GM21381 (cell line): ENCODE results near the gene ANGEL1.

Source experiments
- ATAC-seq: cut with Tn5 transposase; IDR thresholded peaks from one replicate; pipeline ENCODE4 v1.9.1; 2021; ENCODE audit warnings: mild to moderate bottlenecking, moderate library complexity; ENCODE audit not compliant: unreplicated experiment

Gene ANGEL1

GRCh38 chr14:76826122-76826521, 13.4 kb upstream of the ANGEL1 start, which contains the start of gene LRRC74A:
Gene LRRC74A (plus strand): TSS chr14:76826408. CDS start chr14:76826698, 290 bp downstream.
- no peak for ATAC-seq

DNA sequence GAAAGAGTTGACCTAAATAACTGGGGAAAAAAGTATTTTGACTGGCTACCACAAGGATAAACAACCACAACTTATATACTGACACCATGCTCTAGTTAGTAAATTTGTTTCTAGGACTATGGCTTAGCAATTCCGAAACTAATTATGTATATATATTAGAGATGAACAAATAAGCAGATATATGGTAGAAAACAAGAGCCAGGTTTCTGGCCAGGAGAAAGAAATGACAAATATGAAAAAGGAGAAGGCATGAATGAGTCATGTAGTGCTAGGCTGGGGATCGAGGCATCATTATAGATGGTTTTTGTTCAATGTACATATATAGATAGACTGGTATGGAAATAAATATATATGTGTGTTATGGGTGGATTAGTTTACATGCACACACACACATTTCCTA, 8.0 kb upstream of the ANGEL1 start:
- no peak for ATAC-seq

GRCh38 chr14:76814726-76815645, 2.3 kb upstream of the ANGEL1 start:
- ATAC-seq, result no peak

DNA sequence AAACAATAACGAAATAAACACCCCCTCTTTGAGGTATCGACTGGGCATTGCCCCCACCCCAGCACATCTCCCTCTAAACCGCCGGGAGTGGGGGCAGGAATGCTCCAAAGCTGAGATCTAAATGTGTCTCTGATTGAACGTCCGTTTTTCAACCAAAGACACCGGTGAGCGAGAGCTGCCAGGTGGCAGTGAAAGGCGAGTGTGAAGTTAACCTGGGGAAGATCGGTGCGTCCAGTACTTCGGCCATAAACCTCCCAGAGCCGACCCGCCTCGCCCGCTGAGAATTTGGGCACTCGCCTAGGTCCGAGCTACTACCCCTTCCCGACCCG, 625 bp downstream of the ANGEL1 start:
- ATAC-seq, result peak; percentile 12

DNA sequence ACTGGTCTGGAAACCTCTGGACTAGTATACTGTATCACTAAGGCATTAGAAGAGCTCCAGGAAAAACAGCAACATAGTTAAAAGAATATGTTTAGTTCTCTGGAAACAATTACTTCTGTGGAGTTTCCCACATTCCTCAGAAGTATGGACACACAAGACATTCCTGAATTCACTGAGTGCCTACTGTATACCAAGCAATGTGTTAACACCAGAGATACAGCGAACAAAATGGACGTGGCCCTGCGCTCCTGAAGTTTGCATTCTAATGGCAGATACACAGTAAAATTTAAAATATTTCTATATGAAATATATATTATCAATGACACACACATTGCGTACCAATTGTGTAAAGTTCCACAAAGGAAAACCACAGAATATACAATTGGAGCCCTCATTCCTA, 1.1 kb downstream of the ANGEL1 start:
- ATAC-seq, result no peak

GRCh38 chr14:76810953-76811400, 1.7 kb downstream of the ANGEL1 start:
- ATAC-seq, result no peak

DNA sequence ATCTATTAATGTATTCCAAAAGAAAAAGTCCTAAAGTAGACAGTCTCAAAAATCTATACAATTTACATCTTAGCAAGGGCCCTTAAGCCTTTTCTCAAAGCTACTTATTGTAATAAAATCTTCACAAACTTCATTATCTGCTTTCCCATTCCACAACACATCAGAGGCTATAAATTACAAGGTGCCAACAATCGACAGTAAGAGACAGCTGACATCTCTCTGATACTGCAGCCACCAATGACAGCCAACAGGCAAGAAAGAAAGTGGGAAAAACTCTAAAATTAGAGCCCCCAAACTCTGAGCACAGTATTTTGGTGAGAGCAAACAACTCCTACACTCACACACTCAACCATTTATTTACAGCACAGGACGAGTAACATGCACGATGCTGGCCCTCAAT, 2.2 kb downstream of the ANGEL1 start:
- ATAC-seq, result no peak

DNA sequence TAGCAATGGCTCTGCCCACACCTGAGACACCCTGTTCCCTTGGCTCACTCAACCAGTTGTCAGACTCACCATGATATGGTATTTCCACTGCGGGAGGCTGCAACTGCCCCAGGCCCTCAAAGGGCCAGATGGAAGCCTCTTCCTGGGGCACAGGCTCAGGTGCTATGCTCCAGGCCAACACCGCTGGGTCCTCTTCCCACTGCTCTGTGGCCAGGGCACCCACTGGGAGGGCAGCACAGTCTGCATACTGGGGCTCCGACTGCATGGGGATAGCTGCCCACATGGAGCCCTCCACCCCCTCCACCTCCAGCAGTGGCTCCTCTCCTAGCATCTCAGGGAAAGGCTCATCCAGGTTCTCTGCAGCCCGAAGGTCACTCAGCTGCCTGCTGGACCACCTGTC, 3.7 kb downstream of the ANGEL1 start:
- no peak for ATAC-seq

GRCh38 chr14:76808011-76808410, 4.7 kb downstream of the ANGEL1 start:
- ATAC-seq, result no peak

- ATAC-seq, result no peak
These were observed 6.2 kb downstream of the ANGEL1 start for GRCh38 chr14:76806446-76806845.

- ATAC-seq, result no peak
These were observed 18.7 kb downstream of the ANGEL1 start for GRCh38 chr14:76793956-76794355.

GRCh38 chr14:76793324-76793723, 19.4 kb downstream of the ANGEL1 start:
- ATAC-seq, result no peak

- ATAC-seq, result no peak
These were observed 20.3 kb downstream of the ANGEL1 start for GRCh38 chr14:76792422-76792821.

DNA sequence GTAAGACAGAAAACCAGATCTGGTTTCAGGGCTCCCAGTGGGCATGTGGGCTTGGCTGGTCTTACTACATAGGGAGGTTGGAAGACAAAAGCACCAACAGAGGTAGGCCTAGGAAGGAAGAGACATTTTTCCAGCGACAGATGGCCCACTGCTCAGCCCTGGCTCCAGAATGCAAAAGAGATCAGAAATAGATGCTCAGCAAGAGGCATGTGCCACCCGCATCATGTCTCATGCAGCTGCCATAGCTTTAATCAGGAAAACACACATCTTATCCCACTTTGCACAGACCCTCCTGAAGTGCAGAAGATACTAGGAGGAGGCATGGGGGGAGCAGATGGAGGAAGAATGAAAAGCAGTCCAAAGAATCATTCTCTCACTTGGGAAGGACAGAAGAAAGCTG, 26.1 kb downstream of the ANGEL1 start:
- ATAC-seq, result no peak

- peak; percentile 80 for ATAC-seq
These were observed 27.8 kb downstream of the ANGEL1 start for GRCh38 chr14:76784881-76785280.

- no peak for ATAC-seq
These were observed 28.3 kb downstream of the ANGEL1 start for GRCh38 chr14:76784266-76784874.

DNA sequence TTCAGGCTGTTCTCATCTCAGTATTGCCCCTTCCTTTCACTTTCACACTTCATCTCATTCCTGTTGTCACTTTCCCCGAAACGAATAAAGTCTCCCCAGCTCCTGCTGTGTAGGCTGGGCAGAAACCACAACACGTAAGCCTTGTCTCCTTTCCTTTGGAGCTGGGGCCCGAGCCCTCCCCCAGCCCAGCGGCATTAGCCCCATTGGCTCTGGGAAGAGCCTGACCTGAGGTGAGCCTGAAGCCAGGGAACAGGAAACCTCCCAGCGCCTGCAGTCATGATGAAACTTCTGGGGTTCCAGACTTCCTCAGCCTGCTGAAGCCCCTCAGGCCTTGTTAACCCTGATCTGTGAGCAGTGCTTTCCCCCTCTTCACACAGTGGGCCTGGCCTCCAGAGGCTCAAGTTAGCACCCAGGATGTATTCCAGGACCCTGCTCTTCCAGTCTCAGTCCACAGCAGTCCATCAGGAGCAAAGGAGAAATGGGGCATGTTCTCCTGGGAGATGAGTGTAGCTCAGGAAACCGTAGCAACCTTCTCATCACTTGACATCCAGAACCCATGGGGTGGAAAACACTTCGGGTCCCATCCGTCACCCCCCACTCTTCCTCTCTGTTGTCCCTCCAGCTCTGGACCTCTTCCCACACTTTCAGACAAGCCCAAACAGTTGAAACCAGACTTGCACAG, 29.7 kb downstream of the ANGEL1 start:
- ATAC-seq, result no peak

DNA sequence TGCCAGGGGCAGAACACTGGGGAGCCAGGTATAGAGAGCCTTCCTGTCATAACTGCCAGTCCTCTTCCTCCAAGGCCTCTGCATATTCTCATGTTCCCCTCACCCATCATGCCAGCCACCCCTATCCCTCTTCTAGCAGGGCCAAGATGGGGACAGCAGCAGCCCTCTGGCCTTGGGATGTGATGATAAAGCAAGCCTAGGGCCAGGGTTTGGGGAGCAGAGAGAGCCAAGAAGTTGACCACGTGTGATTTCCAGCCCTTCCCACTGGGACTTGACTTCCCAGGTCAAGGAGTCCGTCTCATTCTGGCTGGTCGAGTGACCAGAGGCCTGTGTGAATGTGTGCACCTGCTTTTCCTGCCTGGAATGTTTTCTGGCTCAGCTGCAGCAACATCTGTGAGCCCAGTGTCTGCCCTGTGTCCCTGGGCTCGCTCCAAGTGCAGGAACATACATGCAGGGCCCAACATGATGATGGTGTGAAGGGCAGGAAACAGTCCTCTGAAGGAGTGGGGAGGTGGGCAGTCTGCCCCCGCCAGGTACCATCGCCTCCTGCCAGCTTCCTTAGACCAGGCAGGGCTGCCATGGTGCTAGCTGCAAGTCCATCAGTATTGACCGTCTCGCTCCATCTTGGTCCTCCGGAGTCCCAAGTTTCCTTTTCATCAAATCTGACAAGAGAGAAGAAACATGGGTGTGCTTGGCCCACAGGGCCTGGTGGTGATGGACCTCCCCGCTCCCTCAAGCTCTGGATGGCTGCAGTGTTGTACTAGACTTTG, 30.4 kb downstream of the ANGEL1 start:
- no peak for ATAC-seq

DNA sequence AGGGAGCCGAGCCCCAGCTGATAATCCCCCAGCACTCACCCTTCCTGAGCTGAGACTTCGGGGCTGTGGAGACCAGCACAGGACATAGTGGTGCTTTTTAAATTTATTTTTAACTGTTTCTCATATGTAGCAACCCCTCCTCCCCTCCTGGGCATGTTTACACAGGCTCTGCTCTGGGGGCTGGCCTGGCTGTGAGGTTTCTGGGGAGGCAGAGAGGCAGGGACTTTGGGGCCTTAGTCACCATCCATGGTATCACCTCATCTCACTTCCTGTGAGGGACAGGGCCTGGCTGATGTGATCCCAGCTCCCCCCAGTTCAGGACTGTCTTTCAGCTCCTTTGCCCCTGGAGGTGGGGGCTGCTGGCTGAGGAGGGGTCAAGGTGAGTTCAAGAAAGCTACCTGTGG, 31.0 kb downstream of the ANGEL1 start:
- no peak for ATAC-seq

GRCh38 chr14:76780875-76781647, 31.6 kb downstream of the ANGEL1 start:
- ATAC-seq, result no peak
